Cerebellar nuclear complex (tissue), 1 donor: ENCODE measurements around the gene AMT.

Source experiments
- DNase-seq, 2 experiments: peaks; one replicate each; lab custom pipeline; 2025; lab: John Stamatoyannopoulos, UW

The AMT gene

DNA sequence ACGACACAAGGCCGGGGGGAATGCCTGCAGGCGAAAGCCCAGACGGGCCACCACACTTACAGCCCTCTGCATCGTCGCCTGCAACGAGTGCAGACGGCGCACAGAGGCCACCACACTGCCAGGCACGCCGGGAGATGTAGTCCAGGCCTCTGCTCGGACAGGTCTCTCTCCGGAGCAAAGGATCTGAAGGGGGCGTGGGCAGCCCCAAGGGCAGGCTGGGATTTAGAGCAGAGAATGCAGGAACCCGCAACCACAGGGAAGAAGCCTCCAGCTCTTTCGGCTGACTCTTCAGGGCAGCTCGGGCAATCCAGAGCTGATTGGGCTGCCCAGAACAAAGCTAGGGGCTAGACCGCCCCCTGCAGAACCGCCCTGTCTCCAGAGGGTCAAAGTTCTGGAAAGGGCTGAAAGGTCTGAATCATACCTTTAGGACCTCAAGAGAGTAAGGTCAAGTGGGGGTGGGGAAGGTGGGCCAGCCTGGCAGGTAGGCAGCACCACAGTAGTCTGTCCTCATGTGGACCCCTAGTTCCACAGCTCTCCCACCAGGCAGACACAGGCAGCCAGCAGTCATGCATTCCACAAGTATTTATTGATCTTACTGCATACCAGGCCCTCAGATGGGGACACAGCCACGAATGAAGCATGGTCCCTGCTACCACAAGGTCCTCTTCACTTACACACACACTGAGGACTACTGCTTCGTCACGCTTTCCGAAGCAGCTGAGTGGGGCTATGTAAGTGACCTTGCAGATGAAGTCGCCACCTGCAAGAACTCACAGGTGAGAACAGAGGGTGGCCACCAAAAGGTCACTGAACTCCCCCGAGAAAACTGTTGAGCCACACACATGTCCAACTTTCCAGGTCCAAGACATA is at the start of gene AMT:
TSS of gene AMT (minus strand) at position 95 of the 870 bp plus-strand sequence. CDS start at position 72, 23 bp downstream.
- peak in 1 of 2 experiments; percentile 12 for DNase-seq

- DNase-seq = no peak
These were observed 48.6 kb upstream of the AMT start for GRCh38 chr3:49470714-49471420.

DNA sequence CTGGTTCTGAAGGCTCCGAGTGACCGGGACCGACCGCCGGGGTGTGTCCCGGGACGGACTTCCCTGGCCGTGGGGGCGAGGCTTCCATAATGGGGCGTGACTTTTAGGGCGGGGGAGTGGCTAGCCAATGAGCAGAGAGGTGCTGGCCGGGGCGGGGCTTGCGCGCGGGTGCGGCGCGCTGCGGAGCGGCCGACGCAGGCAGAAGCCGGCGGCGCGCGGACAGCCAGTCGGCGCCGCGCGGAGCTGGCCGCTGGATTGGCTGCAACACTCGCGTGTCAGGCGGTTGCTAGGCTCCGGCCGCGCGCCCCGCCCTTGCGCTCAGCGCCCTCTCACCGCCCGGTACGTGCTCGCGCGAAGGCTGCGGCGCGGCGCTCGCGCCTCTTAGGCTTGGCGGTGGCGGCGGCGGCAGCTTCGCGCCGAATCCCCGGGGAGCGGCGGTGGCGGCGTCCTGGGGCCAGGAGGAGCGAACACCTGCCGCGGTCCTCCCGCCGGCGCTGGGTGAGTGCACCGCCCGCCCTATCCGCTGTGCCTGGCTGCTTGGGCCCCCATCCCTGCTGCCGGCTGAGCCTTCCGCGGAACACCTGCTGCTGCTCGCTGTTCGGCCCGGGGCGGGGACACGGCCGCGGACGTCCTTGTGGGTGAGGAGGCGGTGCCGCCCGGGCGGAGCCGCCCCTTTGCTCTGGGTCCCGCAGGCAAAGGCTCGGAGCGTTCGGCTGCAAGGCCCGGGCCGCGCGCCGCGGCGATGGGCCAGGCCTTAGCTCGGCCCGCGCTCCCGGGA is 47.9 kb upstream of the AMT start, which contains the start of gene DAG1:
TSS of gene DAG1 (plus strand) at position 332 of the 778 bp plus-strand sequence. CDS start 40,268 bp downstream, outside the sequence.
- peak; percentile 63 to 82 for DNase-seq

- no peak for DNase-seq
These were observed 47.0 kb upstream of the AMT start for GRCh38 chr3:49469037-49469935.

DNA sequence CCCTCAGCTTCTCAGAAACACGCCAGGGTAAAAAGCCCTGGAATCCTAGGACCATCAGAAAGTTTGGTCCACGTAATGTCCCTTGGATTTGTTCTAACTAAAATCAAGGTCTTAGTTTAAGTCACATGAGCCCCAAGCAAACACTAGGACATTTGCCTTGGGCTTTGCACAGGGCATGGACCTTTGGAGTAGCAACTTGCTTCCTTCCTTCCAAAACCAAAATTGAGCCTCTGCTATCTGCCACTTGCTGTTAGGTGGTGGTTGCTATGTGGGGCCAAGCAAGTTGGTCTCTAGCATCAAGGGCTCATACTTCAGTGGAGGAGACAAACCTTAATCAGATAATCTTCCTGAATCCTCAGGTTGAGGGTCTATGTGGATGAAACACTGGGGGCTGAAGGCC is 43.8 kb upstream of the AMT start:
- no peak for DNase-seq

DNA sequence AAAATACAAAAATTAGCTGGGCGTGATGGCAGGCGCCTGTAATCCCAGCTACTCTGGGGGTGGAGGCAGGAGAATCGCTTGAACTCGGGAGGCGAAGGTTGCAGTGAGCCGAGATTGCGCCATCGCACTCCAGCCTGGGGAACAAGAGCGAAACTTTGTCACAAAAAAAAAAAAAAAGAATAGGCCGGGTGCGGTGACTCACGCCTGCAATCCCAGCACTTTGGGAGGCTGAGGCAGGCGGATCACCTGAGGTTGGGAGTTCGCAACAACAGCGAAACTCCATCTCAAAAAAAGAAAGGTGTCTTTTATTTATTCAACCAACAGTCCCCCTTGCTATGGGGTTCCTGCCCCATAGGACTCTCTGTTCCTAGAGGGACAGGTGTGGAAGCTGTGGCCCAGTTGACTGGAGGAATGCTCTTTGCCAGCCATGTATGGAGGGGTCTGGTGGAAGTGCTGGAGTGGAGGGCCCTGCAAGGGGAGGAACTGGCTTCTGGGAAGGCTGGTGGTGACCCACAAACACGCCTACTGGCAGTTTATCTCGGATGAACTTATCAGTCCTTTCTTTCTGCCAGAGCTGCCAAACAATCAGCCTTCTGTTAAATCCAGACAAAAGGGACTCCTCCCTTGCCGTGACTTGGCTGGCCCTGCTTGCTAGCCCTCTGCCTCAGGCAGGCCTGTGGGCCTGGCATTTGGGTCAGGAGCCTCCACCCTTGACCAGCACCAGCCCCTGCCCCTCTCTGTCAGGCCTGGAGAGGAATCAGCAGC is 43.2 kb upstream of the AMT start:
- DNase-seq = no peak

DNA sequence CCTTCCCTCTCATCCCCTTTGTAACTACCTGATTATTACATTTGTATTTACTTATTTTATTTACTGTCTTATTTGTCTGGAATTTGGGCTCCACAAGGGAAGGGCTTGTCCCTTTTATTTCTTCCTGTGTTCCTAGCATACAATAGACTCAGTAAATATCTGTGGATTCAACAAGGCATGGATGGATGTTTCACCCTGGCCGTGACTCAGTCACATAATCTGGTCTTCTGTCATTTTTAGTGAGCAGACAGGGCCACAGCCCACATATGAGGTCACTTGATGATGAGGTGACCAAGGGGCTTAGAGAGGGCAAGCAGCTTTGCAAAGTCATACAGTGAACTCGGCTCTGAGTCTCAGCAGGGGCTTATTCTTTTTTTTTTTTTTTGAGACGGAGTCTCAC is 39.9 kb upstream of the AMT start:
- no peak for DNase-seq

GRCh38 chr3:49461443-49462171 is 39.3 kb upstream of the AMT start:
- DNase-seq = no peak

GRCh38 chr3:49460956-49461355 is 38.7 kb upstream of the AMT start:
- no peak for DNase-seq

- DNase-seq = no peak
These were observed 38.1 kb upstream of the AMT start for GRCh38 chr3:49460188-49460890.

- DNase-seq = no peak
These were observed 34.2 kb upstream of the AMT start for GRCh38 chr3:49456466-49456865.

DNA sequence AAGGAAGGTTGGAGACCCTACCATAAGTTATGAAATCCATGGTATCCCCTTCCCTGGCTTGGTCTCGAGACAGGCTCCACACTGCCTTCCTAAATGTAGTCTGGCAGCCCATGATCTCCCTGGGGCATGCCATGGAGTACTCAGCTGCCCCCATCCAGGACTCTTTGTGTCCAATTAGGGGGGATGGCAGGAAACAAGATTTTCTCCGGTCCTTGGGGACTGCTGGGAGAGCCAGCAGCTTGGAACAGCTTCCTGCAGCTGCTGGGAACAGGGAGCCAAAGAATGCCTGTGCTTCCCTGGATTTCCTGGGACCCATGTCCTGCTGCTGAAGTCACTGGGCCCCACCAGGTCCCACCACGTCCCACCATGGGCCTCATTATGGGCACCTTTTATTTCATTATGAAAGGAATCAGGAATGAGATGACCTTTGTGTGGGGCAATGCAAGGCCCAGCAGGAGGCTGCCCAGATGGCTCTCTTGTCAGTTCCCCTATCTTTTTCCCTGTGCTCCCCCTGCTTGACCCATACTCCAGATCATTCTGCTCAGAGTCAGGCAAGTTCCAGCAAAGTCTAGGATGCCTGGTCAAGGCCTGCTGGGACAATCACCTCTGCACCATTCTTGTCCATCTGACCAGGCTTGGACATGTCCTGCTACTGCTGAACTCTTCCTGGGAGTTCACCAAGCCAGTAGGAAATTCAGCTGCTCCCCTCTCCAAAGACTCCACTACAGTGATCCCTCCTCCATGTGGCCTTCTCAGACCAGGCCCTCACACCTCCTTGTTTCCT is 32.8 kb upstream of the AMT start:
- no peak for DNase-seq

DNA sequence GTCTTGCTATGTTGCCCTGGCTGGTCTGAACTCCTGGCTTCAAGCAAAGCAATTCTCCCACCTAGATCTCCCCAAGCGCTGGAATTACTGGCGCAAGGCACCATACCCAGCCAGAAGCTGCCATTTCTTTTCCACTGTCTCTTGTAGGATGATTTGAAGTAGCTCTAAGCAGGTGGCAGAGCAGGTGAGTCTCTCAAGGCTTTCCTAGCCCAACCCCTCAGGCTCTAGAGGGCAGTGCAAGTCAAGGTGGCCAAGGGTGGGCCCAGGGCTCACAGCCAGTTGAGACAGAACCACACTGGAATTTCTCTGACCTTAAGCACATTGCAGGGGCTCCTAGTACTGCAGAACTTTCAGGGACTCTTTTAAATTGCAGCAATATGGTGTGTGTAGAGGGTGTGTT is 32.2 kb upstream of the AMT start:
- no peak for DNase-seq

DNA sequence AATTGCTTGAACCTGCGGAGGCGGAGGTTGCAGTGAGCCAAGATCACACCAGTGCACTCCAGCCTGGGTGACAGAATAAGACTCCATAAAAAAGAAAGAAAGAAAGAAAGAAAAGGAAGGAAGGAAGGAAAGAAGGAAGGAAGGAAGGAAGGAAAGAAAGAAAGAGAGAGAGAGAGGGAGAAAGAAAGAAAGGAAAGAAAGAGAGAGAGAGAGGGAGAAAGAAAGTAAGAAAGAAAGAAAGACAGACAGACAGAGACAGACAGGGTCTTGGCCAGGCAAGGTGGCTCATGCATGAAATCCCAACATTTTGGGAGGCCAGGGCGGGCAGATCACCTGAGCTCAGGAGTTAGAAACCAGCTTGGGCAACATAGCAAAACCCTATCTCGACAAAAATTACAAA is 31.3 kb upstream of the AMT start:
- no peak for DNase-seq

DNA sequence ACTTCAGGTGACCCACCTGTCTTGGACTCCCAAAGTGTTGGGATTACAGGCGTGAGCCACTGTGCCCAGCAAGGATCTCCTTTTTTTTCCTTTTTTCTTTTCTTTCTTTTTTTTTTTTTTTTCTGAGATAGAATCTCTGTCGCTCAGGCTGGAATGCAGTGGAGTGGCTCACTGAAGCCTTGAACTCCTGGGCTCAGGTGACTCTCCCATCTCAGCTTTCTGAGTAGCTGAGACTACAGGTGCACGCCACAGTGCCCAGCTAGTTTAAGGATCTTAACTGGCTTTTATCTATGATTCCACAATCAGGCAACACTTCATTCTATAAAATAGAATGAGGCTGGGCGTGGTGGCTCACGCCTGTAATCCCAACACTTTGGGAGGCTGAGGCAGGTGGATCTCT is 23.1 kb upstream of the AMT start:
- DNase-seq = no peak

GRCh38 chr3:49434731-49435130 is 12.5 kb upstream of the AMT start:
- DNase-seq = no peak

DNA sequence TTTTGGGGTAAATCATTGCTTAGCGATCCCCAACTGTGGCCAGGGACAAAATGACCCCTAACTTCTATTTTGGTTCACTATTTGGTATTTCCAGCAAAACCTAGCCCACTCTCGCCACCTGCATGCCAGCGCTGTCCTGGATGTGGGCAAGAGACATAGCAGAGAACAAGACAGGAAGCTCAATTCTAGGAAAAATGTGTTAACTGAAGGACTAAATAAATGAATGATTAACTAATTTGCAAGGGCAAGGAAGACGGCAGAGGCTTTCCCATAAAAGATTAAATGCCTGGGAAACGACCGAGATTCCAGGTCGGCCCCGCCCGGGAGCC is 6.4 kb upstream of the AMT start:
- no peak for DNase-seq

DNA sequence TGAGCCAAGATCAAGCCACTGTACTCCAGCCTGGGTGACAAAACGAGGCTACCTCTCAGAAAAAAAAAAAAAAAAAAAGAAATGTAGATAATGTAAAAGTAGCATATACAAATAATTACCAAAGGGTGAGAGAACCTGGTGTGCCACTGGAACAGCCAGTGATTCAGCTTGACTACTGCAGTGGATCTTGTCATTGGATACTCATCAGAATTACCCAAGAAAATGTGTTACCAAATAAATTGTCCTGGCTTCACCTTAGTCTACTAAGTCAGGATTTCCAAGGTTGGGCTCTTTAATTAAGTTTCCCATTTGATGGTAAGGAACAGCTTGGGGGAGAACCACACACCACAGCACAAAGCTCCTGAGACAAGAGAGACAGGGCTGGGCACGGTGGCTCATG is 5.3 kb upstream of the AMT start:
- no peak for DNase-seq

- no peak for DNase-seq
These were observed 2.5 kb upstream of the AMT start for GRCh38 chr3:49424816-49425215.
